Heart left ventricle (tissue), 16 donors: ENCODE measurements around the gene DZIP1L. TPM values are rescaled to one million over a fixed set of nuclear protein-coding genes. Genes with fewer than 3 reads are reported as not detected.

ENCODE experiments used
- ATAC-seq, 4 donors: fragments of 200-7000 bp; cut with Tn5 transposase; one replicate each; pipeline ENCODE4 v1.9.1; 2020 to 2022; ENCODE audit warnings: moderate library complexity in 4 of 4, mild to moderate bottlenecking in 3 of 4, moderate number of reproducible peaks in 1 of 4
- DNase-seq, 5 donors: peaks; one replicate each; pipeline ENCODE4 v3.0.0-alpha.2; 2020
- H3K27ac ChIP-seq, 12 donors: fragments of 200-600 bp; sonication (generic) in 4 of 12; one replicate each; pipeline versions ENCODE4 v1.5.0 to v1.8.0; 2016 to 2022; ENCODE audit warnings: mild to moderate bottlenecking in 2 of 12
- H3K27me3 ChIP-seq, 9 donors: fragments of 200-600 bp; sonication (generic) in 2 of 9; one replicate each; pipeline versions ENCODE4 v1.5.1 to v1.8.0; 2016 to 2022; ENCODE audit warnings: mild to moderate bottlenecking in 3 of 9
- H3K36me3 ChIP-seq, 9 donors: fragments of 200-600 bp; sonication (generic) in 2 of 9; one replicate each; pipeline versions ENCODE4 v1.5.0 to v1.8.0; 2018 to 2022; ENCODE audit warnings: mild to moderate bottlenecking in 2 of 9
- H3K4me1 ChIP-seq, 12 donors: fragments of 200-600 bp; sonication (generic) in 4 of 12; one replicate each; pipeline versions ENCODE4 v1.5.0 to v1.8.0; 2016 to 2022; ENCODE audit warnings: mild to moderate bottlenecking in 3 of 12
- H3K4me3 ChIP-seq, 12 donors: fragments of 200-600 bp; sonication (generic) in 4 of 12; one replicate each; pipeline versions ENCODE4 v1.5.0 to v1.8.0; 2017 to 2022; ENCODE audit warnings: mild to moderate bottlenecking in 9 of 12, moderate library complexity in 4 of 12
- H3K9me3 ChIP-seq, 12 donors: fragments of 200-600 bp; sonication (generic) in 4 of 12; one replicate each; pipeline versions ENCODE4 v1.5.0 to v1.8.0; 2016 to 2022; ENCODE audit warnings: mild to moderate bottlenecking in 1 of 12
- CTCF ChIP-seq, 12 donors: fragments of 200-600 bp; sonication (generic) in 4 of 12; IDR thresholded peaks; one replicate each; pipeline versions ENCODE4 v1.5.0 to v1.8.0; 2018 to 2022; ENCODE audit warnings: antibody characterized with exemption in 12 of 12, mild to moderate bottlenecking in 5 of 12
- POLR2A ChIP-seq, 2 donors: fragments of 450-650 bp; IDR thresholded peaks; one replicate each; pipeline ENCODE4 v1.6.1; 2017; ENCODE audit warnings: antibody characterized with exemption in 2 of 2, mild to moderate bottlenecking in 2 of 2, moderate library complexity in 2 of 2
- WGBS, 4 donors: extraction: QIAGEN DNeasy Blood & Tissue Kit in 2 of 4; methylation state at CpG; one replicate each; pipeline versions ENCODE4 v1.1.5 to v1.1.7; 2013 to 2018; 5-methylcytosine and 5-hydroxymethylcytosine counted together
- intact Hi-C, 10 donors: fragments of 100-400 bp; cut with DNase I; formaldehyde crosslinking; loops; one replicate each; pipeline versions ENCODE4 v1.11.1 to v1.14.2; 2022
- polyA plus RNA-seq, 2 donors: library from polyadenylated mRNA; stranded (reverse); fragments of 200-250 nt; gene quantifications; one replicate each; pipeline ENCODE4 v1.2.3, GENCODE V29; 2013
- total RNA-seq, 9 donors: library from RNA; depleted of rRNA in 2 of 9; stranded (reverse); fragments of >200 nt in 2 of 9; fragmentation: NEBNext Ultra II Directional in 3 of 9; extraction: Animal tissue kit (Norgen Biotek cat#: 25700) in 3 of 9; gene quantifications; one replicate each; pipeline versions ENCODE4 v1.1.0 to v1.2.4, GENCODE V29; 2016 to 2023
- donor health status: ischemic (EF 13 %, LVEDD 7.1; RV severe dilation, severe dysfunction).
- donor health status: healthy with polysubstance abuse.
- donor health status: DM: no; HTN: yes; CAD: no.
- donor health status: DM: no; HTN: no; CAD: no.
- donor health status: ischemic (EF 25% LVEDD 6.9; RV normal size, moderate dysfunction).
- donor health status: ischemic (EF 25% LVEDD 5.7; RV mildly dilated, moderate dysfunction).
- donor health status: healthy.
- donor health status: DM: yes; HTN: yes; CAD: no.
- donor health status: ischemic (EF 35%, LVEDD 5.7; RV mildly dilated, moderate dysfunction).
- donor health status: nonischemic (EF 11% LVEDD 7.7; RV severe dilation, severe dysfunction).
- donor health status: DM: yes; HTN: yes; CAD: no.
- donor health status: PGD.
- donor health status: ischemic (EF 29% LVEDD 5.4; RV normal size, mild dysfunction).
- donor health status: nonischemic (EF 23%, LVEDD 6.1; RV moderate dilation, normal function).

Gene DZIP1L
- total and polyA plus RNA-seq, 11 donors, result 1.6 to 7.6 (median 3.6) TPM

GRCh38 chr3:138065949-138066348 is 49.5 kb downstream of the DZIP1L start:
- intact Hi-C loops, result loop anchor here in 1 of 10 donors (10.0 kb wide), 1 partner anchor 359 kb away; no protein-coding TSS in a partner anchor
- no peak for TF ChIP-seq CTCF (IDR thresholded peaks at IDR 0.05)
- no peak for TF ChIP-seq POLR2A (IDR thresholded peaks at IDR 0.05)
- no peaks in the 10 kb centered on the region for H3K27me3 ChIP-seq
- DNase-seq, result no peak
- WGBS, 4 donors, result 88 to 94% (median 92%) methylated on average over 2 of the region's 2 CpGs
- no peaks in the 10 kb centered on the region for H3K9me3 ChIP-seq
- no peak overlapping the region for H3K27ac ChIP-seq
- no peak overlapping the region for H3K4me3 ChIP-seq
- no peak for ATAC-seq
- peaks cover 0 to 13% (median 0%) of the 10 kb centered on the region in 12 donors for H3K4me1 ChIP-seq
- H3K36me3 ChIP-seq, result peaks cover 0 to 85% (median 55%) of the 10 kb centered on the region in 9 donors

GRCh38 chr3:138063416-138063815 is 52.0 kb downstream of the DZIP1L start:
- Histone ChIP-seq H3K4me1 (peaks cover 0 to 20% (median 4%) of the 10 kb centered on the region in 12 donors), H3K27me3 (no peaks in the 10 kb centered on the region), H3K27ac (no peak overlapping the region), H3K9me3 (no peaks in the 10 kb centered on the region), H3K36me3 (peaks cover 0 to 83% (median 55%) of the 10 kb centered on the region in 9 donors), H3K4me3 (no peak overlapping the region)
- 62 to 97% (median 73%) methylated on average over 3 to 4 of the region's 4 CpGs for WGBS, 4 donors
- intact Hi-C loops, result loop anchor here in 1 of 10 donors (10.0 kb wide), 1 partner anchor 361 kb away; no protein-coding TSS in a partner anchor
- no peak for TF ChIP-seq POLR2A (IDR thresholded peaks at IDR 0.05)
- no peak for ATAC-seq
- no peak for DNase-seq

- H3K27me3 ChIP-seq, result no peaks in the 10 kb centered on the region
- no peak for TF ChIP-seq POLR2A (IDR thresholded peaks at IDR 0.05)
- no peak for TF ChIP-seq CTCF (IDR thresholded peaks at IDR 0.05)
- no peaks in the 10 kb centered on the region for H3K9me3 ChIP-seq
- H3K27ac ChIP-seq, result no peak overlapping the region
- peaks cover 0 to 24% (median 4%) of the 10 kb centered on the region in 12 donors for H3K4me1 ChIP-seq
- 35 to 52% (median 38%) methylated on average over 1 of the region's 1 CpG for WGBS, 4 donors
- no peak for ATAC-seq
- peaks cover 0 to 78% (median 50%) of the 10 kb centered on the region in 9 donors for H3K36me3 ChIP-seq
- intact Hi-C loops, result loop anchor here in 1 of 10 donors (10.0 kb wide), 1 partner anchor 362 kb away; no protein-coding TSS in a partner anchor
- H3K4me3 ChIP-seq, result no peak overlapping the region
- DNase-seq, result no peak
Measured at GRCh38 chr3:138062626-138063025, 52.8 kb downstream of the DZIP1L start.

- Histone ChIP-seq H3K4me3 (no peak overlapping the region), H3K36me3 (peaks cover 0 to 72% (median 44%) of the 10 kb centered on the region in 9 donors), H3K9me3 (no peaks in the 10 kb centered on the region), H3K4me1 (peaks cover 0 to 26% (median 4%) of the 10 kb centered on the region in 12 donors), H3K27ac (no peak overlapping the region), H3K27me3 (no peaks in the 10 kb centered on the region)
- 71 to 83% (median 77%) methylated on average over 2 of the region's 2 CpGs for WGBS, 4 donors
- ATAC-seq (peak in 3 of 4 donors; percentile 12 to 42 (median 34)), DNase-seq (no peak)
- intact Hi-C loops, result loop anchor here in 1 of 10 donors (10.0 kb wide), 1 partner anchor 363 kb away; no protein-coding TSS in a partner anchor
- no peak for TF ChIP-seq CTCF (IDR thresholded peaks at IDR 0.05)
Measured at GRCh38 chr3:138062037-138062436, 53.4 kb downstream of the DZIP1L start.
